Lung (tissue), 12 donors: ENCODE results near the gene SMTN. TPM values are rescaled to one million over a fixed set of nuclear protein-coding genes. Genes with fewer than 3 reads are reported as not detected.
A peak's percentile ranks its signal among the peaks of the same experiment; 100 is the strongest.
"Not testable (repeated sequence)": the region's sequence is repeated elsewhere in the genome, so short reads cannot be mapped to it uniquely, and the experiment has no call there.

Experiments
- ATAC-seq: fragments of 200-7000 bp; cut with Tn5 transposase; one replicate; pipeline ENCODE4 v1.9.1; 2020; ENCODE audit warnings: moderate number of reproducible peaks; ENCODE audit not compliant: insufficient read depth, low FRiP score
- DNase-seq, 3 donors: peaks; one replicate each; pipeline ENCODE4 v3.0.0-alpha.2; 2013 to 2017
- H3K27ac ChIP-seq, 2 donors: one replicate each; pipeline ENCODE4 v1.5.1; 2013; ENCODE audit warnings: mild to moderate bottlenecking in 2 of 2, moderate library complexity in 2 of 2, control low read depth in 1 of 2, inconsistent platforms in 1 of 2, low read depth in 1 of 2, low read length in 1 of 2
- H3K27me3 ChIP-seq, 3 donors: one replicate each; pipeline ENCODE4 v1.5.1; 2013; ENCODE audit warnings: low read length in 2 of 3; ENCODE audit not compliant: control insufficient read depth in 3 of 3, insufficient read depth in 3 of 3
- H3K36me3 ChIP-seq, 4 donors: one replicate each; pipeline ENCODE4 v1.5.1; 2013; ENCODE audit warnings: low read length in 4 of 4, mild to moderate bottlenecking in 1 of 4, moderate library complexity in 1 of 4; ENCODE audit not compliant: control insufficient read depth in 4 of 4, insufficient read depth in 4 of 4
- H3K4me1 ChIP-seq, 5 donors: one replicate each; pipeline ENCODE4 v1.5.1; 2013; ENCODE audit warnings: low read length in 5 of 5, mild to moderate bottlenecking in 2 of 5, moderate library complexity in 1 of 5; ENCODE audit not compliant: control insufficient read depth in 5 of 5, insufficient read depth in 5 of 5
- H3K4me3 ChIP-seq: one replicate; pipeline ENCODE4 v1.5.1; 2013; ENCODE audit warnings: mild to moderate bottlenecking, control low read depth, moderate library complexity
- H3K9ac ChIP-seq, 2 donors: one replicate each; pipeline ENCODE4 v1.5.1; 2013; ENCODE audit warnings: low read length in 2 of 2, control low read depth in 1 of 2; ENCODE audit not compliant: insufficient read depth in 1 of 2
- H3K9me3 ChIP-seq, 4 donors: one replicate each; pipeline ENCODE4 v1.5.1; 2013; ENCODE audit warnings: low read length in 3 of 4, mild to moderate bottlenecking in 1 of 4, moderate library complexity in 1 of 4; ENCODE audit not compliant: control insufficient read depth in 4 of 4, insufficient read depth in 3 of 4
- CTCF ChIP-seq: IDR thresholded peaks from 2 replicates; pipeline ENCODE4 v1.5.1; 2012; ENCODE audit warnings: mild to moderate bottlenecking; ENCODE audit errors: control extremely low read depth, extremely low read depth
- WGBS, 2 donors: extraction: QIAGEN DNeasy Blood & Tissue Kit; methylation state at CpG; one replicate each; pipeline ENCODE4 v1.1.7; 2013; 5-methylcytosine and 5-hydroxymethylcytosine counted together
- polyA plus RNA-seq, 2 donors: library from polyadenylated mRNA; stranded (reverse); fragments of 200-250 nt; gene quantifications; one replicate each; pipeline ENCODE4 v1.2.1, GENCODE V29; 2013
- total RNA-seq, 2 donors: library from RNA; depleted of rRNA in 1 of 2; stranded (reverse); fragments of >200 nt in 1 of 2; gene quantifications; one replicate each; pipeline ENCODE4 v1.2.1, GENCODE V29; 2014 to 2021
- donor health status: control.
- donor health status: control.
- donor health status: Bipolar disorder and iron deficiency.
- donor health status: healthy.
- donor health status: DM: yes; HTN: yes; CAD: no.

The SMTN gene
- total and polyA plus RNA-seq, 4 donors: 30.8 to 101 (median 64.7) TPM

- H3K27me3 ChIP-seq: no peaks in the 10 kb centered on the region
- WGBS, 2 donors: 1 to 4% methylated on average over 5 of the region's 5 CpGs
- ATAC-seq: no peak
- no peaks in the 10 kb centered on the region for H3K9me3 ChIP-seq
- no peak for TF ChIP-seq CTCF
- peak overlapping the region in 1 of 2 donors; percentile 84 for H3K9ac ChIP-seq
- H3K4me1 ChIP-seq: peaks cover 0 to 11% (median 2%) of the 10 kb centered on the region in 5 donors
- no peak for DNase-seq
- H3K4me3 ChIP-seq: no peak overlapping the region
- H3K27ac ChIP-seq: peak overlapping the region; percentile 62 to 66
- peaks cover 0 to 8% (median 0%) of the 10 kb centered on the region in 4 donors for H3K36me3 ChIP-seq
These were observed 26.7 kb downstream of the SMTN start for GRCh38 chr22:31107894-31108218.

GRCh38 chr22:31112547-31113091, 31.5 kb downstream of the SMTN start:
- H3K4me3 ChIP-seq, H3K4me1 ChIP-seq, H3K36me3 ChIP-seq, H3K9me3 ChIP-seq, H3K27ac ChIP-seq, ATAC-seq, DNase-seq, H3K9ac ChIP-seq, H3K27me3 ChIP-seq: not testable (repeated sequence)
- 96 to 97% methylated on average over 7 of the region's 7 CpGs for WGBS, 2 donors

- Histone ChIP-seq H3K27me3 (no peaks in the 10 kb centered on the region), H3K36me3 (no peaks in the 10 kb centered on the region), H3K4me1 (peaks cover 0 to 1% (median 0%) of the 10 kb centered on the region in 5 donors), H3K9me3 (no peaks in the 10 kb centered on the region), H3K4me3 (no peak overlapping the region), H3K27ac (peak overlapping the region in 1 of 2 donors; percentile 84), H3K9ac (no peak overlapping the region)
- DNase-seq (no peak), ATAC-seq (no peak)
- WGBS, 2 donors: 89 to 95% methylated on average over 3 of the region's 3 CpGs
- TF ChIP-seq CTCF: no peak
These were observed 37.1 kb downstream of the SMTN start for GRCh38 chr22:31118046-31118820.

- no peak for ATAC-seq
- no peak for DNase-seq
- H3K36me3 ChIP-seq: no peaks in the 10 kb centered on the region
- peak overlapping the region in 1 of 2 donors; percentile 84 for H3K27ac ChIP-seq
- H3K4me1 ChIP-seq: peaks cover 0 to 1% (median 0%) of the 10 kb centered on the region in 5 donors
- no peak for TF ChIP-seq CTCF
- no peak overlapping the region for H3K9ac ChIP-seq
- 69 to 81% methylated on average over 7 of the region's 7 CpGs for WGBS, 2 donors
- no peaks in the 10 kb centered on the region for H3K27me3 ChIP-seq
- H3K9me3 ChIP-seq: no peaks in the 10 kb centered on the region
- H3K4me3 ChIP-seq: no peak overlapping the region
These were observed 38.1 kb downstream of the SMTN start for GRCh38 chr22:31119026-31119717.
